Measurements from ENCODE around the gene FAM13A.

FAM13A gene

DNA sequence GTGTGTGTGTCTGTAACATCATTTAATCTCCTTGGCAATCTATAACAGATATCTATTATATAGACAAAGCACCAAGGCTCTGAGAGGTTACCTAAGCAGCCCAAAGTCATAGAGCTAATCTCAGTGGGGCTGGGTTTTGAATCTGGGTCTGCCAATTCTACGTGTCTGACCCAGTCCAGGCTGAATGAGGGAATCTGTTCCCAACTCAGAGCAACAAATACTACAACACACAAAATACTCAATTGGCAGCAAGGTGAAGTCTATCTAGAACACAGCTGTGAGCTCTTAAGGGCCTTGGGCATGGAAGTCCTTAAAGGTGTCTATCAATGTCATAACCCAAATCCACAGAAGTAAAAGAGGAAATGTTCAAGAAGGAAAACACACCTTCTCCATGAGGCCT is 311.8 kb downstream of the FAM13A start:
- DNase-seq: no peak

GRCh38 chr4:88744609-88745008 is 312.4 kb downstream of the FAM13A start:
- DNase-seq: no peak

DNA sequence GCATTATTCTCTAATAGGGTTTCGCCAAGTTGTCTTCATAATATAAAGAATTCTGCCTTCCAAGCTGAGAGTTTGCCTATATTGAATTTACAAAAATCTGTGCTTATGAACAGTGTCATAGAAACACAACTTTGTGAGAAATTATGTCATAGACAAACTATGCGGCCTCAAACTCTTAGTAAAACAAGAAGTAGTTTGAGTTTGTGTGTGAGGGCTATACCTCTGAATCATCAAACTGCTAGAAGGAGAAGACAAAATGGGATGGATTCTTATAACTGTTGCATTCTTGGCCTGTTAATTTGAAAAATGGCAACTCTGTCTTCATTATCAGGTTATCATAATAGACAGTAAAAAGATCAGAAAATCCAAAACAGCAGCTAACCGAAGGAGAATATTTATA is 313.3 kb downstream of the FAM13A start:
- no peak for DNase-seq

DNA sequence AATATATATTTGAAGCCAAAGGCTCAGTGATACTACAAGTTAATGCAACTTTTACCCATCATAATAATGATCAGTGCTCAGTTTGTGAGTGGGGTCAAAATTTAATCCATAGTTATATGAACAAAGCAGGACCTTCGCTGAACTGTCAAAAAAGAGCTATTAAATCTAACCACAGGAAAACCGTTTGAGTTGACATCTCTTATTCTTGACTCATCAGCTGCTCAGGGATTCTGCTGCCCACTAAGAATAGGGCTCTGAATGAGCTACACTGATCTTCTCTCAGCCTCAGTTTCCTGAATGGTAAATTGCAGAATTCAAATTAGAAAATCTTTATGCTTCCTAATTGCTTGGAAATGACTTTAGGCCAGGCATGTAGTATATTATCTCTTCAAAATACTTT is 314.4 kb downstream of the FAM13A start:
- no peak for DNase-seq

GRCh38 chr4:88738180-88738579 is 318.8 kb downstream of the FAM13A start:
- DNase-seq: no peak

DNA sequence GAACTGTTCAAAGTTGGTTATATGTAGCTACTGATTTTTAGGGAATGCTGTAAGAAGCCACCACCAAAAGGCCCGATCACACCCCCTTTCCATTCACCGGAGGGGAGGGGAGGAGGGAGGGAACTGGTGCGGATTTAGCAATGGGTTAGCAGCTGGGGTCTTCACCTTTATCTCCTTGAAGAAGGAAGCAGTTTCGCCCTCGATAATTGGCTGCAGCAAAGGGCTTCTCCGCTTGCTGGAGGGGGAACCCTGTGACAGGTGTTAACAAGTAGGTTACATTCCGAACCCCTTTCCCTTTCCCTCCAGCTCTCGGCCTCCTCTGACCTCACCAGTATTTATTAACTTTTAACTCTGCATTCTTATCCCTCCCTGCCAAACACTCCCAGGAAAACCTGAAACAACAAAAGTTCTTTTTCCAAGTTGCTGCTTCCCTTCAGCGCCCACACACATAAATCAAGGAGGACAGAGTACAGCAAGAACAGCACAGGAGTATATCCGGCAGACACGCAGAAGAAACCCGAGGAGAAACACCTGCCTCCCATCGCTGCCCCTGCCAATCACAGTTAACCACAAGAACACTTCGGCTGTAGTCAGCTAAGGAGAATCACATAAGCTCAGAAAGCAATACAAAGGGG is 319.6 kb downstream of the FAM13A start:
- no peak for DNase-seq

DNA sequence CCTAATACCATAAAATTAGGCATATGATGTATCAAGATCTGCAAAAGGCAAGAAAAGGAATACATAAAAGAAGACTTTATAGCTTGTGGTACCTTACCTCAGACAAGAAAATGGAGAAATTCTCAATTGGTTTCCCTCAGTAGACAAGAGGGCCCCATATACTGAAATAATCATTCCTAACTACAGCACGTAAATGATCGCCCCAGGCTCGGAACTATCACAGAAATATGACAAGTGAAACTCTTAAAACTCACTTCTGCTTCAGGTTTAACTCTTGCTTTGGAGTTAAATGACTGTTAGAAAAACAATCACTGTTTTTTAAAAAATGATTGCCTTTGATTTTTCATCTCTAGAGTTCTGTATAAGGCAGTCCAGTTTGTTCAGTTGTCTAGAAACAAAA is 320.7 kb downstream of the FAM13A start:
- DNase-seq: no peak

- no peak for DNase-seq
Measured at GRCh38 chr4:88735564-88735963, 321.4 kb downstream of the FAM13A start.

DNA sequence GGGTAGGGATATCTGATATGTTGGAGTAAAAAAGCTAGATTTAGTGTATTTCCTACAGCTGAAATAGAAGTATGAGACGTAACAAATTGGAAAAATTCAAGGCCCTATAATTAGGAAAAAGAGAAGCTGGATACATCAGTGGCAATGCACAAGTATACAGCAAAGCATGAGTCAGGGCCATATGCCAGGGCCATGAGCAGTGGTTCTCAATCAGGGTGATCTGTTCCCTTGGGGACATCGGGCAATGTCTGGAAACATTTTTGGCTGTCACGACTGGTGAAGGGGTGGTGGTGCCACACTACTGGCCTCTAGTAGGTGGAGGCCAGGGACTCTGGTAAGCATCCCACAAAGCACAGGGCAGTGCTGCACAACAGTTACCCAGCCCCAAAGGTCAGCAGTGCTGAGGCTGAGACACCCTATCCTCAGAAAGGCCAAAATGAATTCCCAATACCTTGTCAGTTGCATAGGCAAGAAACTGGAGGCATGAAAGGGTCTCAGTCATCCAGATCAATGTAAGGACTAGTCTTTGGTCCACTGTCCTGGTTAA is 322.5 kb downstream of the FAM13A start:
- DNase-seq: peak in 3 of 4 experiments; percentile 9 to 14 (median 11)

- DNase-seq: no peak
Measured at GRCh38 chr4:88732714-88733368, 324.1 kb downstream of the FAM13A start.

DNA sequence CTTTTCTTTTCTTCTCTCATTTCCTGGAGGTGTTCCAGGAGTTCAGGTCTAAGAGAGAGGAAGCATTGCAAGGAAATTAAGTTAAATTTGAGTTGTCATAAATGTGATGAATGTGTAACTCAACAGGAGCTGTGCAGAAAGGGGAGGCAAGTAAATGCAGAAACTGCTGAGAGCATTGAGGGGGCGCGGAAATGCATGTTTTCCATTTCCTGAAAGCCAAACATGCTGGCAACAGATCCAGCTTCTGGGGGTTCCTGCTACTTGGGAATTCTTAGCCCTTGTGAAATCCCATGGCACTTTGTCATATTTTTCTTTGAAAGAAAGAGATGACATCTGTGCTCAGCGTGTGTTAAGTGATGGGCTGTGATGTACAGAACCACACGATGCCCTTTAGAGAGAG is 325.6 kb downstream of the FAM13A start:
- no peak for DNase-seq

DNA sequence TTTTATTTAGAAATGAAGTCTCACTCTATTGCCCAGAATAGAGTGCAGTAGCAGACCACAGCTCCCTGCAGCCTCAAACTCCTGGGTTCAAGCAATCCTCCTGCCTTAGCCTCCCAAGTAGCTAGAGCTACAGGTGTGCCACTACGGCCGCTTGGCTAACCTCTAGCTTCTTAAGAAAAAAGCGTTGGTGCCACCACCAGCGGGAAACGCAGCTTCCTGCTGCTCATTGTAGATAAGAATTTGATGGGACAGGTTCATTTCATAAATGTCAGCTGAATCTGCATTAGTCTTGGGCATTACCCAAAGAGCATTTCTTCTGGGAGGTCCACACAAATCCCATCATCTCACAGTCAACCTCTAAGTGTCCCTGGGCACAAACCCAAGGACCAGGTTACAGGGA is 326.2 kb downstream of the FAM13A start:
- no peak for DNase-seq

DNA sequence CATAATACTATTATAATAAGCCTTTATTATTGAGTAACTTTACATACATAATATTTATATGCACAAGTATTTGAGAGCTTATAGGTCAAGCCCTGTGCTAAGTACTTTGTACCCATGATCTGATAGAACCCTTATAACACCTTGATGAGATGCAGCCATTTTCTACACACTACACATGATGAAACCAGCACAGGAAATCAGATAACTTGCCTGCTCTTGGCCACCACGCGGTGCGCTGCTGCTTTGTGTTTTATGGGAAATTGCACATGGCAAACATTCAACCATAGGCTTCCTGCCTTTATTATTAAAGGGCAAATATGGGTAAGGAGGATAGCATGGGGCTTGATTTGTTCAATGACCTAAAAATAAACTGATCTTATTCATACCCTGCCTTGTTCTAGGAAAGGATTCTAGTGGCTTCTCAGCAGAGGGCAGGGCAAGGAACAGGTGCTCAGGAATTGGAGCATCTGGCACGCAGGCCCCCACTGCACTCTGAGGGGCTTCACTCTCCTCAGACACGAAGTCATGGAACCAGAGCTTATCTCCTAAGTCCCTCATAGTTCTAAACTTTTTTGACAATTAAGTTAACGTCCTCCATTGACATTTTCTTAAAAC is 327.7 kb downstream of the FAM13A start:
- DNase-seq: no peak

- no peak for DNase-seq
Measured at GRCh38 chr4:88728146-88728545, 328.8 kb downstream of the FAM13A start.

DNA sequence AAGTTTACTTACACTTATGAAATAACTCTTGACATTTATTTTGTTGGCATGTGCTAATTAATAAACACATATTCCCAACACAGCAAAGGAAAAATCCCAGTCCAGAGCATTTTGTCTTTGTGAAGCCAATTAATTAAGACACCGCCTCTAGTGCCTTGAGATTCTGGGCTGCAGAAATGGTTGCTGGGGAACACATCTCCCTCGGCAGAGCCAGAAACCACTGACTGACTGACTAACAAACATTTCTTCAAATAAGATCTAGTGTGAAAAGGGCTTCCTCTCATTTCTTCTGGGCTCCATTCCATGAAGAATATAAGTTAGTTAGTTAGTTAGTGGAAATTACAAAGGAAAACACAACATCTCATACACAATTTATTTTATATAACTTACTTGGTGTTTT is 331.0 kb downstream of the FAM13A start:
- DNase-seq: no peak

DNA sequence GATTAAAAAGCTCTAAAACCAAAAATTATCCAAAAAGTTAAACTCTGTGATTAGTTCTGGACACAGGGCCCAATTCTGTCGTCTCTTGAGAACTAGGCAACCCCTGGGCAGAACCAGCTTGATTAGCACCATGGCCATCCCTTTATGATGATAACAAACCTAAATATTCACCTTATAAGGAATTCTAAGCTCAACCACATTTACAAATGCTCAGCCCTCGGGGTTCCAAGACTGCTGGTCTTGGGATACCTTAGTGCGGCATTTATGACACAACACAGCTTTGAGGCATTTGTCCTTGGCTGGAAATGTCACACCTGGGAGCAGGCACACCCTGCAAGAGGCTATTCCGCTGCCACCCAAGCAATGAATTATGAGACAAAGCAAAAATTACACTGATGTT is 331.8 kb downstream of the FAM13A start:
- no peak for DNase-seq

- no peak for DNase-seq
Measured at GRCh38 chr4:88724406-88724805, 332.6 kb downstream of the FAM13A start.

- no peak for DNase-seq
Measured at GRCh38 chr4:88722828-88723227, 334.2 kb downstream of the FAM13A start.

- no peak for DNase-seq
Measured at GRCh38 chr4:88722276-88722780, 334.7 kb downstream of the FAM13A start.

DNA sequence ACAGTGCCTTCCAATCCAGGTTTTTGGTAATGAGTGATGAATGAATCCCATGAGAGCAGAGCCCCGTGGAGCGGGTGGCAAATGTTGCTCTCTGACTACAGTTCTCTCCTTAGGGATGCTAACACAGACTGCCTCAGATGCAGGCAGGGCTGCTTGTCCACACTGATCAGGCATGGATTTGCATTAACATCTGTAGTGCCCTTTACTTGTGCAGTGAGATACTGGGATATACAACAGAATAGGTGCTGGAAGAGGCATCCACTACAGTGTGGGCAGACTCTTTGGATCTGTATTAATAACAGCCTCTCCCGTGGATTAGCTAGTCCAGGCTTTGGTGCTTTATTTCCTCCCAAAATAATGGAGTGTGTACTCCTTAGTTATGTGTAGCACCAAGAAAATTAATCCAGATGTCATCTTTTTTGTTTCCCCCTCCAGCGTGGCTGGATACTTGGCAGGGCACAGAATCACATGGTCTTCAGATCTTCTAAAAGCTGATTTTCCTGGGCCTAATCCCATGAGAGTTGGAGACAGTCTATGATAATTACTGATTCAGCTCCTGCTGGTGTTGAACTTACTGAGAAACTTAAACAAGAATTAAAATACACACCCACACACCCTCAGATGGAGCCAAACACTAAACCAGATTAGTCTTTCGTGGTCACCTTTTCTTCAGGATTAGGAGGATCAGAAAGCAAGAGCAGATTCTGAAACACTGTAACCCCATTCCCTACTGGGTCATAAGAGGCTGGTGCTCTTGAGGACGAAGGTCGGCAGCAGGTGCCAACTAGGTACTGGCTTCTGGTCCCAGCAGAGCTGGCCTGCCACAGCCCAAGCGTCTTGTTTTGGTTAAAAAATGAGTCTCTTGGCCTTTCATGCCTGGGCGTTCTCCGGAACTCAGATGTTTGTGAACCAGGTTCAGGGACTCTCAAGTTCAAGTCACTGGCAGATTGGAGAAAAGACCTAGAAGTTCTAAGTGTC is 336.2 kb downstream of the FAM13A start:
- no peak for DNase-seq

GRCh38 chr4:88719381-88719780 is 337.6 kb downstream of the FAM13A start:
- DNase-seq: peak in 1 of 4 experiments; percentile 24

- no peak for DNase-seq
Measured at GRCh38 chr4:88718098-88718497, 338.9 kb downstream of the FAM13A start.

GRCh38 chr4:88713782-88714181 is 343.2 kb downstream of the FAM13A start:
- DNase-seq: no peak
